Measurements from ENCODE around the gene ANKRD12.

Gene ANKRD12

GRCh38 chr18:9304388-9305070 is 167.9 kb downstream of the ANKRD12 start:
- no peak for DNase-seq

GRCh38 chr18:9319333-9319732 is 182.8 kb downstream of the ANKRD12 start:
- no peak for DNase-seq

GRCh38 chr18:9321017-9321452 is 184.5 kb downstream of the ANKRD12 start:
- no peak for DNase-seq

GRCh38 chr18:9321736-9322135 is 185.2 kb downstream of the ANKRD12 start:
- no peak for DNase-seq

- DNase-seq: no peak
These were observed 186.2 kb downstream of the ANKRD12 start for GRCh38 chr18:9322744-9323143.

GRCh38 chr18:9323750-9324445 is 187.3 kb downstream of the ANKRD12 start:
- DNase-seq: no peak

- no peak for DNase-seq
These were observed 189.1 kb downstream of the ANKRD12 start for GRCh38 chr18:9325716-9326115.

- no peak for DNase-seq
These were observed 192.2 kb downstream of the ANKRD12 start for GRCh38 chr18:9328776-9329175.

GRCh38 chr18:9329471-9329870 is 192.9 kb downstream of the ANKRD12 start:
- DNase-seq: no peak

- DNase-seq: no peak
These were observed 193.8 kb downstream of the ANKRD12 start for GRCh38 chr18:9330419-9330818.

- no peak for DNase-seq
These were observed 197.1 kb downstream of the ANKRD12 start for GRCh38 chr18:9333441-9334328.

- peak; percentile 96 for DNase-seq
These were observed 197.9 kb downstream of the ANKRD12 start, which contains the start of gene TWSG1 for GRCh38 chr18:9334329-9334972. TWSG1 (plus strand) TSS chr18:9334773; CDS start chr18:9337230, 2,457 bp downstream.

- no peak for DNase-seq
These were observed 198.6 kb downstream of the ANKRD12 start for GRCh38 chr18:9334973-9335696.
